GM21723 (cell line): ENCODE measurements around the gene SPP1.
"Not testable (repeated sequence)": the region's sequence is repeated elsewhere in the genome, so short reads cannot be mapped to it uniquely, and the experiment has no call there.

Experiments used
- ATAC-seq: cut with Tn5 transposase; IDR thresholded peaks from one replicate; pipeline ENCODE4 v1.9.1; 2021; ENCODE audit warnings: mild to moderate bottlenecking, moderate library complexity; ENCODE audit not compliant: unreplicated experiment

Gene SPP1

DNA sequence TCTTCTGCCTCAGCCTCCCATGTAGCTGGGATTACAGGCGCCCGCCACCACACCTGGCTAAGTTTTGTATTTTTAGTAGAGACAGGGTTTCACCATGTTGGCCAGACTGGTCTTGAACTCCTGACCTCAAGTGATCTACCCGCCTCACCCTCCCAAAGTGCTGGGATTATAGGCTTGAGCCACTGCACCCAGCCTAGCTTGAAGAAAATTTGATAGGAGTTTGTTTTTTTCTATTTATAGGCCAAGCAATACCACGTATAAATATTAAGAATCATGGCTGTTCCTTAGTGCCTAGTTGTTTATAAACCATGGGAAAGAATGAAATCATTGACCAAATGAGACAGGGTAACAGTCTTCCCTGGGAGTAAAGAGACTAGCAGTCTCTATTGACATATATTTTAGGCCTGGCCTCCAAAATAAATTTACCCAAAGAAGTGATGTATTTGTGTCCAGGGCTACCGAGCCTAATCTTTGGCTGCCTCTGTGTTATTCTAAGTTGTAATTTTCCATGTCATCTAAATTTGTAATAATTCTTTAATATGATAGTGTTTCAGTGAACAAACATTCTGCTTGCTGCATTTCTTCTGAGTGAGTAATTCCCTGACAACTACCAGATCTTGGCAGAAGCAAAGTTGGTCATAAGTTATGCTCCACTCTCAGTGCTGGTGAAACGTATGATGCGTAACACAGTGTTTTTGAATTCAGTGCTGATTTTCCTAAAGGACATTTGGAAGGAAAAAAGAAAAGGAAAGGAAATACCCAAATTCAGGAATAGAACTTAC is 42.2 kb downstream of the SPP1 start:
- no peak for ATAC-seq

DNA sequence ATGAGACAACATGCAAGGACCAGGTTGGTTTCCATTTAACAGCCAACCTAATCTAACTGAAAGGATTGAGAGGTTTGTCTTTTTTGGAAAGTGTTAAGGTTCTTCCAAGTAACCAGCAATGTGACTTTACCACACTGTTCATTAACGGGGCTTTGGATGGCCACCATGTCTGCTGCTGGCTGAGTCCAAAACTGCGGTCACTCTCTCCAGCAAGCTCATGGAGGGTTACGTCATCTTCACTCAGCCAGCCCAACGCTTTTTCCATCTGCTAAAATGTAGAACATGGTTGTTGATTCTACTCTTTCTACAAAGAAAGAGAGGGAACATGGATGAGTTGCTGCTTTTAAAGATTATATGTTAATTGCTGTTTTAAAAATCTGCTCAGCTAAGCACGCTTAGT is 43.0 kb downstream of the SPP1 start:
- no peak for ATAC-seq

- no peak for ATAC-seq
Measured at GRCh38 chr4:88021824-88022223, 46.3 kb downstream of the SPP1 start.

DNA sequence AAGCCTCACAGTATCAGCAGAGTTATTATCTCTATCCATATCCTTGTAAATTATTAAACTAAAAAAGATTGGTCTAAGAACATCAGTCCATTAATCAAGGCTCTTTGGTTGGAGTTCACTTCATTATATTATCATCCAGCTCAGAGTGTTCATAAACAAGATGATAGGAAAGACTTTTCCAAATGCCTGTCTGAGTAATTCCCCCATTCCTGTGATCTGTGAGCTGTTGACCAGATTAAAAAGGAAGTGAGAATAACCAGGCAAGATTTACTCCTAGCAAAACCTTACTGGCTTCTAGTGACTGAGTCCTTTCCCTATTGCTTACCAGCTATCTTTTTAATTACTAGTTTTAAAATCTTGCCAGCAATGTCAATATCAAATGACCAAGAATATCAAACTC is 46.8 kb downstream of the SPP1 start:
- ATAC-seq, result no peak

- ATAC-seq, result not testable (repeated sequence)
Measured at GRCh38 chr4:88025868-88026661, 50.6 kb downstream of the SPP1 start.

- no peak for ATAC-seq
Measured at GRCh38 chr4:88027611-88028608, 52.4 kb downstream of the SPP1 start.

DNA sequence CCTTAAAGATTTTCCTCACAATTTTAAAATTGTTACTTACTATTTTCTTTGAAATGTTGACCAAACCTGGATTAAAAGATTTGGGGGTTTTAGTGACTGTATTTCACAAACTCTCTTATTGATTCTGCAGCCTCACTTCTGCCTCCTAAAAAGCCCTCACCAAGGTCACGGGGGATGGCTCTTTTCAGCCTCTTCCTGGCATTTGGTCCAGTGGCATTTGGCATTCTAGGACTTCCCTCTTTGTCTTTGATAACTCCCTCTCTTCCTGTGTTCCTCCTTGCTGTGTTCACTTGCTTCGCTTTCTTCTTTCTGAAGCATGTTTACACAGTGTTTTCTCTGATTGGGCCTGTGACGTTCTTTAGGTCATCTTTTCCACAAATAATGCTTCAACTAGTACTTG is 53.4 kb downstream of the SPP1 start:
- no peak for ATAC-seq

- ATAC-seq, result no peak
Measured at GRCh38 chr4:88029556-88029955, 54.0 kb downstream of the SPP1 start.

- ATAC-seq, result no peak
Measured at GRCh38 chr4:88030565-88031310, 55.2 kb downstream of the SPP1 start.
